CD4-positive, alpha-beta T cell (primary cell): ENCODE measurements around the gene DBP. TPM values are rescaled to one million over a fixed set of nuclear protein-coding genes. Genes with fewer than 3 reads are reported as not detected.
"Not testable (repeated sequence)": the region's sequence is repeated elsewhere in the genome, so short reads cannot be mapped to it uniquely, and the experiment has no call there.

Experiments used
- ATAC-seq: fragments of 200-7000 bp; cut with Tn5 transposase; one replicate; pipeline ENCODE4 v1.10.0; 2022; ENCODE audit warnings: mild to moderate bottlenecking; ENCODE audit not compliant: poor library complexity
- CTCF ChIA-PET: fragments of 350-600 bp; sonication (Branson Sonifier 250); formaldehyde crosslinking; loops from one replicate; lab custom pipeline; 2021; ENCODE audit warnings: antibody characterized with exemption, inconsistent platforms; lab: Charles Lee
- POLR2A ChIA-PET: fragments of 350-600 bp; sonication (Branson Sonifier 250); formaldehyde crosslinking; loops from one replicate; lab custom pipeline; 2021; ENCODE audit warnings: antibody characterized with exemption, inconsistent platforms; lab: Charles Lee
- DNase-seq, 14 experiments: peaks; one replicate each; pipeline ENCODE4 v3.0.0-alpha.2; 2013 to 2020; ENCODE audit warnings: mixed read lengths in 2 of 14
- H3K27ac ChIP-seq, 2 donors: one replicate each; pipeline versions ENCODE4 v1.5.1 to v1.7.0; 2013; ENCODE audit warnings: low read length in 2 of 2, low read depth in 1 of 2, mild to moderate bottlenecking in 1 of 2
- H3K27me3 ChIP-seq, 2 experiments: 1 replicate in 1 of 2; 2 replicates in 1 of 2; pipeline versions ENCODE4 v1.6.1 to v1.7.0; 2013; ENCODE audit warnings: low read length in 2 of 2, control low read depth in 1 of 2, mild to moderate bottlenecking in 1 of 2, moderate library complexity in 1 of 2; ENCODE audit not compliant: insufficient read depth in 2 of 2, control insufficient read depth in 1 of 2
- H3K36me3 ChIP-seq: one replicate; pipeline ENCODE4 v1.6.1; 2013; ENCODE audit warnings: low read length, control low read depth; ENCODE audit not compliant: insufficient read depth
- H3K4me1 ChIP-seq: one replicate; pipeline ENCODE4 v1.6.1; 2013; ENCODE audit warnings: low read length, control low read depth; ENCODE audit not compliant: insufficient read depth
- H3K4me3 ChIP-seq: one replicate; pipeline ENCODE4 v1.5.1; 2013; ENCODE audit warnings: mild to moderate bottlenecking, low read length, moderate library complexity
- H3K9me3 ChIP-seq, 2 experiments: 1 replicate in 1 of 2; 2 replicates in 1 of 2; pipeline versions ENCODE4 v1.6.1 to v1.7.0; 2013; ENCODE audit warnings: low read length in 2 of 2, mild to moderate bottlenecking in 2 of 2, control low read depth in 1 of 2, moderate library complexity in 1 of 2; ENCODE audit not compliant: control insufficient read depth in 1 of 2, insufficient read depth in 1 of 2
- H3K27ac Mint-ChIP-seq: one replicate; pipeline ENCODE4 v1.8.0; 2020; ENCODE audit warnings: mixed read lengths
- H3K27me3 Mint-ChIP-seq: one replicate; pipeline ENCODE4 v1.8.0; 2021; ENCODE audit warnings: mixed read lengths
- H3K36me3 Mint-ChIP-seq: one replicate; pipeline ENCODE4 v1.8.0; 2021; ENCODE audit warnings: low read depth, mixed read lengths
- H3K4me1 Mint-ChIP-seq: one replicate; pipeline ENCODE4 v1.8.0; 2021; ENCODE audit warnings: low read depth, mixed read lengths
- H3K4me3 Mint-ChIP-seq: one replicate; pipeline ENCODE4 v1.8.0; 2020; ENCODE audit warnings: mild to moderate bottlenecking, mixed read lengths
- H3K9me3 Mint-ChIP-seq: one replicate; pipeline ENCODE4 v1.8.0; 2020; ENCODE audit warnings: mixed read lengths
- intact Hi-C, 2 experiments: fragments of 100-400 bp; cut with DNase I in 1 of 2; cut with micrococcal nuclease in 1 of 2; formaldehyde crosslinking; loops; one replicate each; pipeline versions ENCODE4 v1.15.1 to v1.9.0; 2023 to 2025; cut with DNase I, micrococcal nuclease
- total RNA-seq, 174 experiments: library from RNA in 2 of 174; stranded (reverse) in 2 of 174; gene quantifications; one replicate each; pipeline ENCODE4 v1.2.3 and lab custom pipeline; 2021 to 2026
- TF ChIP-seq, protein P1 (sequence below): fragments of 200-600 bp; IDR thresholded peaks from one replicate; pipeline ENCODE4 v1.8.0; 2022; ENCODE audit warnings: antibody characterized with exemption, mild to moderate bottlenecking

Gene DBP
- total RNA-seq, 2 experiments from 2014 or later = 48.3 to 55.6 TPM

DNA sequence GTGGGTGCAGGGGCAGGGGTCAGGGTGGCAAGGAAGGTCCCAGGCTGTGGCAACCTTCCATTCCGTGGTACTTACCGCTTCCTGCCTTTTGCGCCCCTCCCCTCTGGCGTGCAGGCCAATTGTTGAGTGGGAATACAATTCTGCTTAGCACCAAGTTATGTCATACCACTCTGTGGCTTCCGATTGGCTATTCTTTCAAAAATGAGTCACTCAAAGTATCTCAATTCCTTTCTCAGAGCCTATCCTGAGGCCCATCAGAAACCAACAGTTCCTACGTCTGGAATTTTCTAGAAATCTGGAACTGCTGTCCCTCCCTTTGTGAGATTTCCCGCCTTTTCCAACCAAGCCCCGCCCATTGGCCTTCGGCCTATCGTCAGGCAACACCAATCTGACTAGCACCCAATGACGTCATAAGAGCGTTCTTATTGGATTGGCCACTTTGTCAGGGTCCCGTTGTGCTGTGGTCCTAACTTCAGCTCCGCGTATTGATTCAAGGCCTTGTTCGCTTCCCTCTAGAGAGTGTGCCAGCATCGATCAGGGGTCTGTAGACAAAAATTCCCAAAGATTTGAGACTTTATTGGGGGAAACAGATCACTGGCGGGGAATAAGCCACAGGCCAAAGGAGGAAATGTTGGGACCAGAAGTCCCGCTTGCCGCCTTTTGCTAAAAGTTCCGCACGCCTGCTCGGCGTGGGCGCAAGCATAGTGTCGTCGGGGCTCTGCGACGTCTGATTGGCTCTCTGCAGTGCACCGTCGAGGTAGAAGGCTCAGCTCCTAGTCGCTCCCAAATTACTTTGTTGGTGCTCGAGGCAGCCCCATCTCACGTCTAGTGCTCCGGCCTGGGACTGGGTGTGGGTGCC is 23.9 kb upstream of the DBP start:
- Histone ChIP-seq H3K27me3 (no peaks in the 10 kb centered on the region), H3K9me3 (no peaks in the 10 kb centered on the region), H3K4me1 (peaks cover 16% of the 10 kb centered on the region), H3K4me3 (peak overlapping the region; percentile 21), H3K36me3 (no peaks in the 10 kb centered on the region), H3K27ac (peak overlapping the region; percentile 42 to 46)
- TF ChIP-seq, protein P1, sequence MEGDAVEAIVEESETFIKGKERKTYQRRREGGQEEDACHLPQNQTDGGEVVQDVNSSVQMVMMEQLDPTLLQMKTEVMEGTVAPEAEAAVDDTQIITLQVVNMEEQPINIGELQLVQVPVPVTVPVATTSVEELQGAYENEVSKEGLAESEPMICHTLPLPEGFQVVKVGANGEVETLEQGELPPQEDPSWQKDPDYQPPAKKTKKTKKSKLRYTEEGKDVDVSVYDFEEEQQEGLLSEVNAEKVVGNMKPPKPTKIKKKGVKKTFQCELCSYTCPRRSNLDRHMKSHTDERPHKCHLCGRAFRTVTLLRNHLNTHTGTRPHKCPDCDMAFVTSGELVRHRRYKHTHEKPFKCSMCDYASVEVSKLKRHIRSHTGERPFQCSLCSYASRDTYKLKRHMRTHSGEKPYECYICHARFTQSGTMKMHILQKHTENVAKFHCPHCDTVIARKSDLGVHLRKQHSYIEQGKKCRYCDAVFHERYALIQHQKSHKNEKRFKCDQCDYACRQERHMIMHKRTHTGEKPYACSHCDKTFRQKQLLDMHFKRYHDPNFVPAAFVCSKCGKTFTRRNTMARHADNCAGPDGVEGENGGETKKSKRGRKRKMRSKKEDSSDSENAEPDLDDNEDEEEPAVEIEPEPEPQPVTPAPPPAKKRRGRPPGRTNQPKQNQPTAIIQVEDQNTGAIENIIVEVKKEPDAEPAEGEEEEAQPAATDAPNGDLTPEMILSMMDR = no peak
- peak overlapping the region; percentile 73 for H3K4me3 Mint-ChIP-seq
- no peaks in the 10 kb centered on the region for H3K9me3 Mint-ChIP-seq
- peaks cover 9% of the 10 kb centered on the region for H3K4me1 Mint-ChIP-seq
- no peaks in the 10 kb centered on the region for H3K36me3 Mint-ChIP-seq
- H3K27me3 Mint-ChIP-seq = no peaks in the 10 kb centered on the region
- peak; percentile 60 to 92 (median 70) for DNase-seq
- H3K27ac Mint-ChIP-seq = peak overlapping the region; percentile 82
- CTCF ChIA-PET = interaction anchor here (0.9 kb wide), 1 partner anchor 15 kb away, joined by 4 read pairs; the partner anchor contains the start of gene CA11
- intact Hi-C loops = loop anchor here (1.0 to 5.0 kb wide), 3 partner anchors 12 to 51 kb away; partner anchors contain the start of gene CA11 (in 1 of the 2)
- POLR2A ChIA-PET = interaction anchor here (1.0 kb wide), 2 partner anchors 15 to 27 kb away, joined by 3 to 4 read pairs; partner anchors contain the start of gene CA11
- ATAC-seq = peak; percentile 91

DNA sequence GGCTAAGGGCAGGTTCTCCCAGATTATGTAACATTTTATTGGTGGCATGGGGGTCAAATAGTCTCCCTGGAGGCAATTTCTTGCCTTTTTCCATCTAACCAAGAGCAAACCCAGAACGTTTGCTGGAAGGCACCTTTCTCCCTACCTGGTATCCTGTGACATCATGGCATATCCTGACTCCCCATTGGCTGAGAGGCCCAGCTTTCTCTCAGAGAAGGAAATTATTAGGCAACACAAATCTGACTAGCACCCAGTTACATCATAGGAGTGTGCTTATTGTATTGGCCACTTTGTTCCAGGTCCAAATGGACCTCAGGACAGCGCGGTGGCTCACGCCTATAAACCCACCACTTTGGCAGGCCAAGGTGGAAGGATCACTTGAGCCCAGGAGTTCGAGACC is 22.6 kb upstream of the DBP start:
- POLR2A ChIA-PET = interaction anchor here (0.9 kb wide), 1 partner anchor 14 kb away, joined by 3 read pairs; no protein-coding TSS in a partner anchor
- peaks cover 16% of the 10 kb centered on the region for H3K4me1 ChIP-seq
- Mint-ChIP-seq H3K27ac (no peak overlapping the region), H3K27me3 (no peaks in the 10 kb centered on the region), H3K9me3 (no peaks in the 10 kb centered on the region), H3K36me3 (no peaks in the 10 kb centered on the region), H3K4me1 (peaks cover 9% of the 10 kb centered on the region), H3K4me3 (no peak overlapping the region)
- no peaks in the 10 kb centered on the region for H3K27me3 ChIP-seq
- no peaks in the 10 kb centered on the region for H3K9me3 ChIP-seq
- TF ChIP-seq, protein P1 = no peak
- CTCF ChIA-PET = no interaction called here
- H3K36me3 ChIP-seq = no peaks in the 10 kb centered on the region
- H3K27ac ChIP-seq = no peak overlapping the region
- intact Hi-C loops = loop anchor here in 1 of 2 experiments (2.0 to 5.0 kb wide), 2 partner anchors 13 to 53 kb away; partner anchors contain the start of gene CA11
- ATAC-seq (no peak), DNase-seq (peak in 2 of 14 experiments; percentile 36 to 46)
- no peak overlapping the region for H3K4me3 ChIP-seq

DNA sequence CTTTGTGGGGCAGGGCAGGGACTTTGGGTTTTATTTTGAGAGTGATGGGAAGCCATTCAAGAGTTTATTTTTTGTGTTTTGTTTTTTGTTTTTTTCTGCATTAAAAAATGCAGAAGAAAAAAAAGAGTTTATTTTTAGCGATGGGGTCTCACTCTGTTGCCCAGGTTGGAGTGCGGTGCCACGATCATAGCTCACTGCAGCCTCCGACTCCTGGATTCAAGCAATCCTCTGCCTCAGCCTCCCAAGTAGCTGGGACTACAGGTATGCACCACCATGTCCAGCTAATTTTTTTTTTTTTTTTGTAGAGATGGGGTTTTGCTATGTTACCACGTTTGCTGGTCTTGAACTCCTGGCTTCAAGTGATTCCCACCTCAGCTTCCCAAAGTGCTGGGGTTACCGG is 21.3 kb upstream of the DBP start:
- intact Hi-C loops = no loop called here
- no peaks in the 10 kb centered on the region for H3K27me3 Mint-ChIP-seq
- no peak overlapping the region for H3K27ac ChIP-seq
- no peak overlapping the region for H3K4me3 Mint-ChIP-seq
- ATAC-seq = no peak
- CTCF ChIA-PET = no interaction called here
- H3K36me3 ChIP-seq = no peaks in the 10 kb centered on the region
- POLR2A ChIA-PET = no interaction called here
- peaks cover 16% of the 10 kb centered on the region for H3K4me1 ChIP-seq
- no peaks in the 10 kb centered on the region for H3K9me3 Mint-ChIP-seq
- no peaks in the 10 kb centered on the region for H3K9me3 ChIP-seq
- H3K4me1 Mint-ChIP-seq = peaks cover 9% of the 10 kb centered on the region
- no peak overlapping the region for H3K4me3 ChIP-seq
- TF ChIP-seq, protein P1 = no peak
- no peaks in the 10 kb centered on the region for H3K27me3 ChIP-seq
- H3K27ac Mint-ChIP-seq = no peak overlapping the region
- no peaks in the 10 kb centered on the region for H3K36me3 Mint-ChIP-seq
- DNase-seq = no peak

DNA sequence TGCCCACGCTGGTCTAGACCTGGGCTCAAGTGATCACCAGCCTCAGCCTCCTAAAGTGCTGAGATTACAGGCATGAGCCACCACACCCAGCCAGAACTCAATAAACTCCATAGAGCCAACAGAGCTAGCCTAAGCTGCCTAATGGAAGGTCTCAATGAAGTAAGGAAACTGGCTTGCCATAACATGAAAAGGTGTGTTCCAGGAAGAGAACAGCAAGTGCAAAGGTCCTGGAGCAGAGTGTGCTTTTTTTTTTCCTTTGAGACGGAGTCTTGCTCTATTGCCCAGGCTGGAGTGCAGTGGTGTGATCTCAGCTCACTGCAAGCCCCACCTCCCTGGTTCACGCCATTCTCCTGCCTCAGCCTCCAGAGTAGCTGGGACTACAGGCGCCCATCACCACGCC is 20.6 kb upstream of the DBP start:
- H3K27ac ChIP-seq, ATAC-seq, H3K4me3 ChIP-seq, DNase-seq, POLR2A ChIA-PET, H3K36me3 Mint-ChIP-seq, H3K4me1 Mint-ChIP-seq, H3K36me3 ChIP-seq, intact Hi-C loops, H3K27me3 ChIP-seq, H3K27ac Mint-ChIP-seq, CTCF ChIA-PET, H3K9me3 Mint-ChIP-seq, H3K4me3 Mint-ChIP-seq, H3K9me3 ChIP-seq, H3K27me3 Mint-ChIP-seq: not testable (repeated sequence)
- H3K4me1 ChIP-seq = peaks cover 16% of the 10 kb centered on the region
